K562 (cell line): ENCODE results near the gene RELL2. TPM values are rescaled to one million over a fixed set of nuclear protein-coding genes. Genes with fewer than 3 reads are reported as not detected.

Source experiments
- ATAC-seq: fragments of 200-7000 bp; cut with Tn5 transposase; 3 replicates; pipeline ENCODE4 v1.9.1; 2020; ENCODE audit warnings: moderate library complexity
- BruUV-seq: library from RNA; stranded (reverse); fragments of 400-500 nt; replicated peaks from 2 replicates; lab custom pipeline; 2021; lab: Mats Ljungman, UMichigan
- CTCF ChIA-PET: fragments of 300-600 bp; formaldehyde crosslinking; extraction: SDS; loops from one replicate; lab custom pipeline; 2021; ENCODE audit warnings: low intra/inter-chr PET ratio; lab: Yijun Ruan, JAX
- POLR2A ChIA-PET: fragments of 300-600, 350-650 bp; sonication (Branson Sonifier 250); formaldehyde crosslinking; extraction: SDS; loops from one replicate; lab custom pipeline; 2021; ENCODE audit warnings: antibody characterized with exemption, inconsistent platforms; lab: Yijun Ruan, JAX
- DNase-seq, 4 experiments: peaks; one replicate each; pipeline versions ENCODE4 v3.0.0 to v3.0.0-alpha.2; 2011 to 2018; ENCODE audit warnings: low spot score in 3 of 4, mixed read lengths in 3 of 4; ENCODE audit errors: extremely low read depth in 1 of 4
- FAIRE-seq: peaks from 2 replicates; lab custom pipeline; 2011; peaks lifted over from hg19 to GRCh38; lab: Jason Lieb, UNC
- H2AFZ ChIP-seq: 2 replicates; pipeline ENCODE4 v1.6.0; 2011; ENCODE audit warnings: low read depth, low read length, control low read depth, inconsistent platforms
- H3K27ac ChIP-seq: fragments of 200-600 bp; 3 replicates; pipeline ENCODE4 v1.8.0; 2011; ENCODE audit warnings: low read depth, mild to moderate bottlenecking, control low read depth, inconsistent platforms, low read length, moderate library complexity, mixed read lengths; ENCODE audit errors: extremely low read depth
- H3K27me3 ChIP-seq, 2 experiments: fragments of 300-600 bp in 1 of 2; 2 replicates in 1 of 2; 3 replicates in 1 of 2; pipeline versions ENCODE4 v1.6.0 to v1.8.0; 2011; ENCODE audit warnings: inconsistent platforms in 2 of 2, low read length in 2 of 2, mild to moderate bottlenecking in 1 of 2, mixed read lengths in 1 of 2, moderate library complexity in 1 of 2; ENCODE audit not compliant: control insufficient read depth in 2 of 2, insufficient read depth in 2 of 2
- H3K36me3 ChIP-seq: fragments of 300-600 bp; 3 replicates; pipeline ENCODE4 v1.8.0; 2011; ENCODE audit warnings: mild to moderate bottlenecking, low read length, inconsistent platforms; ENCODE audit not compliant: control insufficient read depth, insufficient read depth
- H3K4me1 ChIP-seq, 2 experiments: fragments of 200-600 bp in 1 of 2; replicated peaks in 1 of 2; 2 replicates in 1 of 2; 3 replicates in 1 of 2; pipeline versions ENCODE4 v1.5.1 to v1.8.0; 2011; ENCODE audit warnings: inconsistent platforms in 2 of 2, low read length in 2 of 2, mild to moderate bottlenecking in 1 of 2, mixed read lengths in 1 of 2, moderate library complexity in 1 of 2; ENCODE audit not compliant: control insufficient read depth in 2 of 2, insufficient read depth in 2 of 2
- H3K4me2 ChIP-seq: 2 replicates; pipeline ENCODE4 v1.6.1; 2011; ENCODE audit warnings: low read length, control low read depth, inconsistent platforms, mixed read lengths; ENCODE audit not compliant: insufficient read depth
- H3K4me3 ChIP-seq: fragments of 200-600 bp; sonication (generic), shearing (Covaris generic); 2 replicates; pipeline ENCODE4 v1.5.1; 2016; ENCODE audit warnings: control low read depth, inconsistent platforms
- H3K79me2 ChIP-seq: fragments of 200-600 bp; 3 replicates; pipeline ENCODE4 v1.8.0; 2011; ENCODE audit warnings: low read length, inconsistent platforms; ENCODE audit not compliant: control insufficient read depth, insufficient read depth
- H3K9ac ChIP-seq, 2 experiments: 2 replicates each; pipeline versions ENCODE4 v1.6.0 to v1.6.1; 2011; ENCODE audit warnings: low read depth in 2 of 2, low read length in 2 of 2, control low read depth in 1 of 2, inconsistent platforms in 1 of 2, mild to moderate bottlenecking in 1 of 2, mixed read lengths in 1 of 2; ENCODE audit not compliant: insufficient read depth in 1 of 2
- H3K9me1 ChIP-seq: one replicate; pipeline ENCODE4 v1.6.0; 2011; ENCODE audit warnings: inconsistent platforms, mild to moderate bottlenecking, low read length, moderate library complexity; ENCODE audit not compliant: control insufficient read depth, insufficient read depth
- H3K9me3 ChIP-seq: replicated peaks from 2 replicates; pipeline ENCODE4 v1.5.1; 2011; ENCODE audit warnings: low read depth, low read length, inconsistent platforms; ENCODE audit not compliant: control insufficient read depth, insufficient read depth
- H4K20me1 ChIP-seq: replicated peaks from 2 replicates; pipeline ENCODE4 v1.6.1; 2011; ENCODE audit warnings: low read length, inconsistent platforms, mixed read lengths; ENCODE audit not compliant: control insufficient read depth, insufficient read depth
- ETV5 ChIP-seq: sonication (generic); formaldehyde crosslinking; IDR thresholded peaks from 2 replicates; pipeline ENCODE4 v1.4.0; 2020; ENCODE audit warnings: low read depth, mild to moderate bottlenecking, missing genetic modification reagents
- HOXB6 ChIP-seq: fragments of 250-450 bp; sonication (Bioruptor Pico); IDR thresholded peaks from 2 replicates; pipeline ENCODE4 v1.5.1; 2022; ENCODE audit warnings: mild to moderate bottlenecking, borderline replicate concordance
- PCBP1 ChIP-seq: fragments of 200-400 bp; formaldehyde crosslinking; IDR thresholded peaks from 2 replicates; pipeline ENCODE4 v1.6.1; 2018; ENCODE audit warnings: mild to moderate bottlenecking, low read depth, low read length; ENCODE audit not compliant: poor library complexity, severe bottlenecking
- PREB ChIP-seq: sonication (generic); formaldehyde crosslinking; IDR thresholded peaks from 2 replicates; pipeline ENCODE4 v1.8.1; 2023; ENCODE audit warnings: mild to moderate bottlenecking, missing genetic modification reagents
- ZNF316 ChIP-seq: fragments of 450-650 bp; IDR thresholded peaks from 2 replicates; pipeline ENCODE4 v1.6.1; 2016
- WGBS: fragments of 100-300 bp; shearing (Covaris generic); methylation state at CpG from one replicate; pipeline ENCODE4 v1.1.6; 2016; ENCODE audit warnings: low coverage, mixed read lengths; ENCODE audit not compliant: insufficient coverage; ENCODE audit errors: missing lambda C conversion rate; 5-methylcytosine and 5-hydroxymethylcytosine counted together
- in situ Hi-C: fragments of 300-500 bp; cut with MboI; formaldehyde crosslinking; loops from 4 replicates; pipeline ENCODE4 v1.15.0; 2018; ENCODE audit warnings: inconsistent platforms, mixed read lengths
- intact Hi-C: fragments of 100-400 bp; cut with micrococcal nuclease; formaldehyde crosslinking; loops from 2 replicates; pipeline ENCODE4 v1.14.2; 2022
- polyA plus RNA-seq, 8 experiments: library from polyadenylated mRNA; depleted of rRNA in 4 of 8; stranded (reverse) in 5 of 8; unstranded in 3 of 8; fragments of >200 nt; fragmentation: Nextera tagmentation in 2 of 8; fragmentation: Illumina TruSeq in 1 of 8; extraction: Ambion mirVana in 2 of 8; extraction: Trizol in 1 of 8; gene quantifications; 2 replicates each; pipeline versions ENCODE4 v1.2.1 to v1.2.3, GENCODE V29; 2011 to 2014; ENCODE audit warnings: inconsistent platforms in 1 of 8, missing spikeins in 1 of 8
- total RNA-seq, 7 experiments: library from RNA; depleted of rRNA in 6 of 7; stranded (reverse); fragments of >200 nt in 6 of 7; fragmentation: Illumina TruSeq in 2 of 7; extraction: Trizol in 2 of 7; gene quantifications; 2 replicates each; pipeline versions ENCODE4 v1.2.1 to v1.2.3, GENCODE V29; 2011 to 2021; ENCODE audit warnings: low replicate concordance in 1 of 7
- TF ChIP-seq, protein P1 (sequence below): sonication (generic); formaldehyde crosslinking; IDR thresholded peaks from 2 replicates; pipeline ENCODE4 v1.4.0; 2020; ENCODE audit warnings: mild to moderate bottlenecking, missing genetic modification reagents

Gene RELL2
- total and polyA plus RNA-seq, 9 of the 15 experiments (the other 6 are each of a cell fraction or from before 2014, with no cell fraction given), result 0.06 to 36.0 (median 14.3) TPM

- H3K27ac ChIP-seq, result peak overlapping the region; percentile 89
- H3K4me2 ChIP-seq, result peak overlapping the region; percentile 90
- POLR2A ChIA-PET, result interaction anchor here (1.3 to 3.6 kb wide), 6 partner anchors 9 to 104 kb away, joined by 3 to 25 read pairs (median 8); no protein-coding TSS in a partner anchor
- H2AFZ ChIP-seq, result peak overlapping the region; percentile 43; the same call in 1 of the 2 replicates
- in situ Hi-C loops, result no loop called here
- TF ChIP-seq PCBP1 (no peak), ETV5 (CRISPR knock-in tag) (0 out of 2 replicates have a peak, but pooled peaks have one; percentile 28), ZNF316 (no peak), PREB (peak; percentile 80; the same call in 1 of the 2 replicates), HOXB6 (0 out of 2 replicates have a peak, but pooled peaks have one; percentile 15)
- TF ChIP-seq, protein P1, sequence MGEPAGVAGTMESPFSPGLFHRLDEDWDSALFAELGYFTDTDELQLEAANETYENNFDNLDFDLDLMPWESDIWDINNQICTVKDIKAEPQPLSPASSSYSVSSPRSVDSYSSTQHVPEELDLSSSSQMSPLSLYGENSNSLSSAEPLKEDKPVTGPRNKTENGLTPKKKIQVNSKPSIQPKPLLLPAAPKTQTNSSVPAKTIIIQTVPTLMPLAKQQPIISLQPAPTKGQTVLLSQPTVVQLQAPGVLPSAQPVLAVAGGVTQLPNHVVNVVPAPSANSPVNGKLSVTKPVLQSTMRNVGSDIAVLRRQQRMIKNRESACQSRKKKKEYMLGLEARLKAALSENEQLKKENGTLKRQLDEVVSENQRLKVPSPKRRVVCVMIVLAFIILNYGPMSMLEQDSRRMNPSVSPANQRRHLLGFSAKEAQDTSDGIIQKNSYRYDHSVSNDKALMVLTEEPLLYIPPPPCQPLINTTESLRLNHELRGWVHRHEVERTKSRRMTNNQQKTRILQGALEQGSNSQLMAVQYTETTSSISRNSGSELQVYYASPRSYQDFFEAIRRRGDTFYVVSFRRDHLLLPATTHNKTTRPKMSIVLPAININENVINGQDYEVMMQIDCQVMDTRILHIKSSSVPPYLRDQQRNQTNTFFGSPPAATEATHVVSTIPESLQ, result peak; percentile 67; the same call in 1 of the 2 replicates
- TF ChIP-seq, all 486 proteins: peak for 4
- Histone ChIP-seq H4K20me1 (no peaks in the 10 kb centered on the region), H3K36me3 (peaks cover 68% of the 10 kb centered on the region), H3K4me1 (peaks cover 3 to 8% of the 10 kb centered on the region in 2 experiments; a peak in 3 of 5 replicates), H3K79me2 (peaks cover 61% of the 10 kb centered on the region), H3K9ac (peak overlapping the region; percentile 46 to 86), H3K4me3 (peak overlapping the region; percentile 97), H3K27me3 (no peaks in the 10 kb centered on the region), H3K9me1 (no peaks in the 10 kb centered on the region), H3K9me3 (no peaks in the 10 kb centered on the region)
- CTCF ChIA-PET, result interaction anchor here (0.6 kb wide), 1 partner anchor 26 kb away, joined by 4 read pairs; no protein-coding TSS in a partner anchor
- ATAC-seq, result no peak
- peak in 1 of 4 experiments; percentile 27 for DNase-seq
- intact Hi-C loops, result loop anchor here (2.0 to 10.0 kb wide), 3 partner anchors 13 to 1503 kb away; partner anchors contain the start of gene PURA
- WGBS, result 1% methylated on average over 9 of the region's 9 CpGs
- no peak for FAIRE-seq
- TSS peak; percentile 38 for BruUV-seq
Observed at GRCh38 chr5:141617682-141618029, 19.1 kb upstream of the RELL2 start.
